Measurements from ENCODE around the gene PDGFA. TPM values are rescaled to one million over a fixed set of nuclear protein-coding genes. Genes with fewer than 3 reads are reported as not detected.

PDGFA gene
- total RNA-seq, 5 donors from 2014 or later (not counting 1 experiment from before 2014, with no cell fraction given), result 0.58 to 0.85 (median 0.74) TPM; not detected in 1

- no peaks in the 10 kb centered on the region for H3K36me3 ChIP-seq (ENCODE audit: control insufficient read depth in 2 of 2, extremely low read depth in 1 of 2, insufficient read depth in 1 of 2, low read length in 1 of 2)
- no peaks in the 10 kb centered on the region for H3K9me3 Mint-ChIP-seq
- no peaks in the 10 kb centered on the region for H3K9me3 ChIP-seq
- H3K4me3 Mint-ChIP-seq, result no peak overlapping the region
- ChIA-PET CTCF (no interaction called here), POLR2A (no interaction called here)
- 94% methylated on average over 2 of the region's 2 CpGs for WGBS (ENCODE audit: insufficient coverage)
- ATAC-seq (replicated peaks in 1 of 4) (no peak), DNase-seq (no peak)
- H3K4me1 Mint-ChIP-seq, result no peaks in the 10 kb centered on the region
- peaks cover 0 to 3% of the 10 kb centered on the region in 2 experiments for H3K4me1 ChIP-seq (ENCODE audit: control insufficient read depth in 1 of 2, extremely low read depth in 1 of 2, insufficient read depth in 2 of 2, low read length in 2 of 2)
- H3K27me3 Mint-ChIP-seq, result peaks cover 0 to 21% of the 10 kb centered on the region in 2 donors
- peaks cover 0 to 60% of the 10 kb centered on the region in 2 experiments for H3K27me3 ChIP-seq (replicated peaks in 1 of 2; ENCODE audit: control insufficient read depth in 2 of 2, extremely low read depth in 1 of 2, insufficient read depth in 2 of 2, low read length in 1 of 2)
- no peaks in the 10 kb centered on the region for H3K36me3 Mint-ChIP-seq
- no peak overlapping the region for H3K4me3 ChIP-seq (ENCODE audit: control insufficient read depth in 1 of 2, extremely low read depth in 1 of 2, low read length in 1 of 2)
- no peak overlapping the region for H3K27ac ChIP-seq (ENCODE audit: low read length)
- no peak overlapping the region for H3K27ac Mint-ChIP-seq
Observed at GRCh38 chr7:528451-528850, 8.8 kb upstream of the PDGFA start.

- no peak for ATAC-seq (replicated peaks in 1 of 4)
- H3K9me3 ChIP-seq, result no peaks in the 10 kb centered on the region
- DNase-seq, result no peak
- 100% methylated on average over 2 of the region's 4 CpGs for WGBS (ENCODE audit: insufficient coverage)
- H3K4me1 Mint-ChIP-seq, result peaks cover 0 to 2% (median 0%) of the 10 kb centered on the region in 3 donors
- no peak overlapping the region for H3K27ac Mint-ChIP-seq
- H3K36me3 Mint-ChIP-seq, result no peaks in the 10 kb centered on the region
- ChIA-PET POLR2A (no interaction called here), CTCF (no interaction called here)
- H3K9me3 Mint-ChIP-seq, result no peaks in the 10 kb centered on the region
- no peak overlapping the region for H3K27ac ChIP-seq (ENCODE audit: low read length)
- peaks cover 3 to 25% of the 10 kb centered on the region in 2 donors for H3K27me3 Mint-ChIP-seq
- H3K4me1 ChIP-seq (ENCODE audit: control insufficient read depth in 1 of 2, extremely low read depth in 1 of 2, insufficient read depth in 2 of 2, low read length in 2 of 2), result peaks cover 0 to 9% of the 10 kb centered on the region in 2 experiments
- no peak overlapping the region for H3K4me3 ChIP-seq (ENCODE audit: control insufficient read depth in 1 of 2, extremely low read depth in 1 of 2, low read length in 1 of 2)
- peaks cover 0 to 60% of the 10 kb centered on the region in 2 experiments for H3K27me3 ChIP-seq (replicated peaks in 1 of 2; ENCODE audit: control insufficient read depth in 2 of 2, extremely low read depth in 1 of 2, insufficient read depth in 2 of 2, low read length in 1 of 2)
- H3K36me3 ChIP-seq (ENCODE audit: control insufficient read depth in 2 of 2, extremely low read depth in 1 of 2, insufficient read depth in 1 of 2, low read length in 1 of 2), result no peaks in the 10 kb centered on the region
- H3K4me3 Mint-ChIP-seq, result no peak overlapping the region
Observed at GRCh38 chr7:527723-528122, 8.1 kb upstream of the PDGFA start.

- no peaks in the 10 kb centered on the region for H3K9me3 Mint-ChIP-seq
- ChIA-PET CTCF (no interaction called here), POLR2A (no interaction called here)
Observed at GRCh38 chr7:526460-527034, 6.9 kb upstream of the PDGFA start.

GRCh38 chr7:525740-526139, 6.1 kb upstream of the PDGFA start:
- no peak overlapping the region for H3K27ac ChIP-seq (ENCODE audit: low read length)
- WGBS (ENCODE audit: insufficient coverage), result 85% methylated on average over 11 of the region's 12 CpGs
- ChIA-PET CTCF (no interaction called here), POLR2A (no interaction called here)
- Mint-ChIP-seq H3K4me1 (peaks cover 0 to 9% (median 0%) of the 10 kb centered on the region in 3 donors), H3K27ac (no peak overlapping the region), H3K27me3 (peaks cover 3 to 30% of the 10 kb centered on the region in 2 donors), H3K9me3 (no peaks in the 10 kb centered on the region), H3K4me3 (no peak overlapping the region), H3K36me3 (no peaks in the 10 kb centered on the region)
- H3K4me1 ChIP-seq (ENCODE audit: control insufficient read depth in 1 of 2, extremely low read depth in 1 of 2, insufficient read depth in 2 of 2, low read length in 2 of 2), result peaks cover 9 to 25% of the 10 kb centered on the region in 2 experiments
- DNase-seq (no peak), ATAC-seq (replicated peaks in 1 of 4) (no peak)
- H3K4me3 ChIP-seq (ENCODE audit: control insufficient read depth in 1 of 2, extremely low read depth in 1 of 2, low read length in 1 of 2), result no peak overlapping the region
- no peaks in the 10 kb centered on the region for H3K36me3 ChIP-seq (ENCODE audit: control insufficient read depth in 2 of 2, extremely low read depth in 1 of 2, insufficient read depth in 1 of 2, low read length in 1 of 2)
- peaks cover 0 to 68% of the 10 kb centered on the region in 2 experiments for H3K27me3 ChIP-seq (replicated peaks in 1 of 2; ENCODE audit: control insufficient read depth in 2 of 2, extremely low read depth in 1 of 2, insufficient read depth in 2 of 2, low read length in 1 of 2)
- H3K9me3 ChIP-seq, result no peaks in the 10 kb centered on the region

More at GRCh38 chr7:526460-527034, 6.9 kb upstream of the PDGFA start:
- no peak overlapping the region for H3K4me3 ChIP-seq (ENCODE audit: control insufficient read depth in 1 of 2, extremely low read depth in 1 of 2, low read length in 1 of 2)
- no peak overlapping the region for H3K27ac ChIP-seq (ENCODE audit: low read length)
- no peaks in the 10 kb centered on the region for H3K36me3 ChIP-seq (ENCODE audit: control insufficient read depth in 2 of 2, extremely low read depth in 1 of 2, insufficient read depth in 1 of 2, low read length in 1 of 2)
- DNase-seq, result no peak
- peaks cover 3 to 26% of the 10 kb centered on the region in 2 donors for H3K27me3 Mint-ChIP-seq
- WGBS (ENCODE audit: insufficient coverage), result 91% methylated on average over 15 of the region's 22 CpGs
- no peak overlapping the region for H3K4me3 Mint-ChIP-seq
- no peak for ATAC-seq (replicated peaks in 1 of 4)
- peaks cover 6 to 17% of the 10 kb centered on the region in 2 experiments for H3K4me1 ChIP-seq (ENCODE audit: control insufficient read depth in 1 of 2, extremely low read depth in 1 of 2, insufficient read depth in 2 of 2, low read length in 2 of 2)
- peaks cover 0 to 4% (median 0%) of the 10 kb centered on the region in 3 donors for H3K4me1 Mint-ChIP-seq
- no peaks in the 10 kb centered on the region for H3K36me3 Mint-ChIP-seq
- H3K27ac Mint-ChIP-seq, result no peak overlapping the region
- no peaks in the 10 kb centered on the region for H3K9me3 ChIP-seq
- peaks cover 0 to 62% of the 10 kb centered on the region in 2 experiments for H3K27me3 ChIP-seq (replicated peaks in 1 of 2; ENCODE audit: control insufficient read depth in 2 of 2, extremely low read depth in 1 of 2, insufficient read depth in 2 of 2, low read length in 1 of 2)

GRCh38 chr7:524800-525199, 5.2 kb upstream of the PDGFA start:
- H3K27me3 Mint-ChIP-seq, result peaks cover 3 to 27% of the 10 kb centered on the region in 2 donors
- H3K4me1 Mint-ChIP-seq, result peaks cover 0 to 9% (median 0%) of the 10 kb centered on the region in 3 donors

GRCh38 chr7:523347-524336, 4.0 kb upstream of the PDGFA start:
- Histone ChIP-seq H3K36me3 (ENCODE audit: control insufficient read depth in 2 of 2, extremely low read depth in 1 of 2, insufficient read depth in 1 of 2, low read length in 1 of 2) (no peaks in the 10 kb centered on the region), H3K27ac (ENCODE audit: low read length) (no peak overlapping the region), H3K4me1 (ENCODE audit: control insufficient read depth in 1 of 2, extremely low read depth in 1 of 2, insufficient read depth in 2 of 2, low read length in 2 of 2) (peaks cover 12 to 33% of the 10 kb centered on the region in 2 experiments), H3K27me3 (replicated peaks in 1 of 2; ENCODE audit: control insufficient read depth in 2 of 2, extremely low read depth in 1 of 2, insufficient read depth in 2 of 2, low read length in 1 of 2) (peaks cover 0 to 69% of the 10 kb centered on the region in 2 experiments), H3K9me3 (no peaks in the 10 kb centered on the region), H3K4me3 (ENCODE audit: control insufficient read depth in 1 of 2, extremely low read depth in 1 of 2, low read length in 1 of 2) (no peak overlapping the region)
- no peak for DNase-seq
- no peak for ATAC-seq (replicated peaks in 1 of 4)
- Mint-ChIP-seq H3K27me3 (peaks cover 3 to 27% of the 10 kb centered on the region in 2 donors), H3K4me3 (peak overlapping the region in 2 of 3 donors; percentile 55 to 57), H3K36me3 (no peaks in the 10 kb centered on the region), H3K27ac (no peak overlapping the region), H3K4me1 (peaks cover 0 to 9% (median under 1%) of the 10 kb centered on the region in 3 donors), H3K9me3 (no peaks in the 10 kb centered on the region)
- ChIA-PET CTCF (interaction anchor here in 1 of 2 donors (0.6 kb wide), 1 partner anchor 63 kb away, joined by 4 read pairs; no protein-coding TSS in a partner anchor), POLR2A (no interaction called here)
- 83% methylated on average over 18 of the region's 28 CpGs for WGBS (ENCODE audit: insufficient coverage)

More at GRCh38 chr7:524800-525199, 5.2 kb upstream of the PDGFA start:
- H3K27ac Mint-ChIP-seq, result no peak overlapping the region
- ATAC-seq (replicated peaks in 1 of 4), result no peak
- CTCF ChIA-PET, result no interaction called here
- H3K36me3 ChIP-seq (ENCODE audit: control insufficient read depth in 2 of 2, extremely low read depth in 1 of 2, insufficient read depth in 1 of 2, low read length in 1 of 2), result no peaks in the 10 kb centered on the region
- H3K27ac ChIP-seq (ENCODE audit: low read length), result no peak overlapping the region
- no peak overlapping the region for H3K4me3 ChIP-seq (ENCODE audit: control insufficient read depth in 1 of 2, extremely low read depth in 1 of 2, low read length in 1 of 2)
- H3K4me3 Mint-ChIP-seq, result no peak overlapping the region
- POLR2A ChIA-PET, result no interaction called here
- H3K27me3 ChIP-seq (replicated peaks in 1 of 2; ENCODE audit: control insufficient read depth in 2 of 2, extremely low read depth in 1 of 2, insufficient read depth in 2 of 2, low read length in 1 of 2), result peaks cover 0 to 66% of the 10 kb centered on the region in 2 experiments
- 72% methylated on average over 3 of the region's 9 CpGs for WGBS (ENCODE audit: insufficient coverage)
- no peaks in the 10 kb centered on the region for H3K36me3 Mint-ChIP-seq
- no peaks in the 10 kb centered on the region for H3K9me3 Mint-ChIP-seq
- DNase-seq, result no peak
- H3K4me1 ChIP-seq (ENCODE audit: control insufficient read depth in 1 of 2, extremely low read depth in 1 of 2, insufficient read depth in 2 of 2, low read length in 2 of 2), result peaks cover 12 to 32% of the 10 kb centered on the region in 2 experiments
- H3K9me3 ChIP-seq, result no peaks in the 10 kb centered on the region
